Esophagus squamous epithelium (tissue), 4 donors: ENCODE results near the gene OPTC.

Experiments
- POLR2A ChIP-seq, 4 donors: fragments of 450-650 bp; IDR thresholded peaks; one replicate each; pipeline ENCODE4 v1.6.1; 2017; ENCODE audit warnings: antibody characterized with exemption in 4 of 4, mild to moderate bottlenecking in 4 of 4, moderate library complexity in 3 of 4
- TF ChIP-seq, protein P1 (sequence below), 6 experiments: fragments of 450-650 bp in 4 of 6; fragments of 200-600 bp in 2 of 6; sonication (generic) in 2 of 6; IDR thresholded peaks; one replicate each; pipeline ENCODE4 v1.5.1; 2016 to 2019; ENCODE audit warnings: antibody characterized with exemption in 6 of 6, mild to moderate bottlenecking in 4 of 6, moderate library complexity in 4 of 6

DNA sequence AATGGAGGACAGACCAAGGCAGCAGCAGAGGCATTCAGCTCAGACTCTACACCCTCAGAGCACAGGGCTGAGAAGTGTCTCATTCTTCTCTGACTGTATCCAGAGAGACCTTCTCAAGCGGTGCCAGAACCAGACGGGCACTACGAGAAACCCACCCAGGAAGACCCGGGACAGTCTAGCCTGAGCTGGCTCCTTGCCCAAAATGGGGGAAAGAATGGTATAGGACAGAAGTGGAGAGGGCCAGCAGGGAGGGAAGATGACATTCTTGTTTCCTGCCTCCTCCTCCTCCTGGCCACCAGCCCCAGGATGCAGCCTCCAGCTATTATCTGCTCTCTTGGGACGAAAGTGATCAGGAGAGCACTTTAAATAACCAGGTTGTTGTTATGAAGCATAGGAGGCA lies 40.9 kb upstream of the OPTC start:
- TF ChIP-seq, protein P1, sequence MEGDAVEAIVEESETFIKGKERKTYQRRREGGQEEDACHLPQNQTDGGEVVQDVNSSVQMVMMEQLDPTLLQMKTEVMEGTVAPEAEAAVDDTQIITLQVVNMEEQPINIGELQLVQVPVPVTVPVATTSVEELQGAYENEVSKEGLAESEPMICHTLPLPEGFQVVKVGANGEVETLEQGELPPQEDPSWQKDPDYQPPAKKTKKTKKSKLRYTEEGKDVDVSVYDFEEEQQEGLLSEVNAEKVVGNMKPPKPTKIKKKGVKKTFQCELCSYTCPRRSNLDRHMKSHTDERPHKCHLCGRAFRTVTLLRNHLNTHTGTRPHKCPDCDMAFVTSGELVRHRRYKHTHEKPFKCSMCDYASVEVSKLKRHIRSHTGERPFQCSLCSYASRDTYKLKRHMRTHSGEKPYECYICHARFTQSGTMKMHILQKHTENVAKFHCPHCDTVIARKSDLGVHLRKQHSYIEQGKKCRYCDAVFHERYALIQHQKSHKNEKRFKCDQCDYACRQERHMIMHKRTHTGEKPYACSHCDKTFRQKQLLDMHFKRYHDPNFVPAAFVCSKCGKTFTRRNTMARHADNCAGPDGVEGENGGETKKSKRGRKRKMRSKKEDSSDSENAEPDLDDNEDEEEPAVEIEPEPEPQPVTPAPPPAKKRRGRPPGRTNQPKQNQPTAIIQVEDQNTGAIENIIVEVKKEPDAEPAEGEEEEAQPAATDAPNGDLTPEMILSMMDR (IDR thresholded peaks at IDR 0.05), result no peak
- no peak for TF ChIP-seq POLR2A (IDR thresholded peaks at IDR 0.05)
